NB4 (cell line): ENCODE data around the gene ADARB2.

Experiments used
- CTCF ChIP-seq: IDR thresholded peaks from one replicate; pipeline ENCODE4 v1.5.1; 2012; ENCODE audit warnings: low read depth, low read length
- MAX ChIP-seq: IDR thresholded peaks from 2 replicates; pipeline ENCODE4 v1.6.1; 2011; ENCODE audit warnings: low read depth, low read length

GRCh38 chr10:1545524-1545923 lies 191.8 kb downstream of the ADARB2 start:
- TF ChIP-seq CTCF (no peak), MAX (no peak)
